Kidney capillary endothelial cell (primary cell): ENCODE results near the gene MAMDC2.
A peak's percentile ranks its signal among the peaks of the same experiment; 100 is the strongest.

Experiments used
- DNase-seq: peaks from one replicate; pipeline ENCODE4 v3.0.0-alpha.2; 2018; ENCODE audit warnings: low spot score

The MAMDC2 gene

DNA sequence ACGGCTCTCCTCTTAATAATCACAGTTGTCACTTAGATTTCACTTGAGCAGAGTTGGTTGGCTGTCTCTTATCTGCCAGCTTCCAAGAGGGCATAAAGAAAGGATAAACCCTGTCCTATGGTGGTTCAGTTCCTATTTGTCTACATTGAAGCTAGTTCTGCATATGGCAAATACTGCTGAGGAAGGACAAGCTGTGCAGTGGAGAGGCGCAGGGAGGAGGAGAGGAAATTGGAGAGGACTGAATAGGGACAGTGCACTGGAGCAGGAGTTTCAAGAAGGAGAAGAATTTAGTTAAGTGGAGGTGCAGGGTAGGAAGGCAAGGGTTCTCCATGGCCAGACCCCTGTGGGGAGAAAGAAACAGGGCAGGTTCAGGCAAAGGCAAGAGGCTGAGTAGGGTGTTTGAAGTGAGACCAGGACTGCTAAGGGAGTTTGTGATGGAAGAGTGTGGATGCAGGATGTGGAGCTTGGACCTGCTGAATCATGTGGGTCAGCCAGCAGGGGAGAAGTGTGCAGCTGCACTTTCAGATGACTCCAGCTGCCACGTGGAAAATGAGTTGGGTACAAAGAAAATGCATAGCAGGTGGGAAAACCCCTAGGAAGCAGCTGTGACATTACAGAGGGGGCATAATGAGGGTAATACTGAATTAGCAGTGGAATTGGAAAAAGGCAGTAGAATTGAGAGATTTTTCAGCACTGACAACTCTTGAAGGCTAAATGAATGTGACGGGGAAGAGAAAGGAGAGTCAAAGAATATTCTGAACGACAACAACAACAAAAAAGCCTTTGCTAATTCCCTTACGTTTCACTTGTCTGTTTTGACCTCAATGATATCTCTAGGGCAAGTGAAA, 66.8 kb downstream of the MAMDC2 start:
- no peak for DNase-seq

DNA sequence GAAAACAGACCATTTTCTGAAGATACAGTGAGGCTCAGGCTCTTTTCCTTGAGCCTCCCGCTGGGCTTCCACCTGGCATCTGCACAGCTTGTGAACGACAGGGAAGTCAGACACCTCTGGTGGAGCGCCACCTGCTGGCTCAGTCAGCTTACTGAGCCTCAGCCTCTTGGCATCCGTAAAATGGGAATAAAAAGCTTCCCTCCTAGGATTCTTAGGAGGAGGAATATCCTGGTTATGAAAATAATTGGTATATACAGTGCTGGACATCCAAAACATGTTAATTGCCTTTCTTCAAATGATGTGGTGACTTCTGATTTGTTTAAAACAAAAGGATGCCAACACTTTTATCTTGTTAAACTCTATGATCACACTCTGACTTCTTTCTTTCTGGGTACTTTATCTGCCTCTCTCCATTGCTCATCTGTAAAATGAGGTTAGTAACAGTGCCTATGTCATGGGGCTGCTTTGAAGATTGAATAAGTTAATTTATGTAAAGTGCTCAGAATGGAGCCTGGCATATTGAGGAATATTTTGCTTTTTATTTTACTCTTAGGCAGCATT, 67.5 kb downstream of the MAMDC2 start:
- peak; percentile 70 for DNase-seq

DNA sequence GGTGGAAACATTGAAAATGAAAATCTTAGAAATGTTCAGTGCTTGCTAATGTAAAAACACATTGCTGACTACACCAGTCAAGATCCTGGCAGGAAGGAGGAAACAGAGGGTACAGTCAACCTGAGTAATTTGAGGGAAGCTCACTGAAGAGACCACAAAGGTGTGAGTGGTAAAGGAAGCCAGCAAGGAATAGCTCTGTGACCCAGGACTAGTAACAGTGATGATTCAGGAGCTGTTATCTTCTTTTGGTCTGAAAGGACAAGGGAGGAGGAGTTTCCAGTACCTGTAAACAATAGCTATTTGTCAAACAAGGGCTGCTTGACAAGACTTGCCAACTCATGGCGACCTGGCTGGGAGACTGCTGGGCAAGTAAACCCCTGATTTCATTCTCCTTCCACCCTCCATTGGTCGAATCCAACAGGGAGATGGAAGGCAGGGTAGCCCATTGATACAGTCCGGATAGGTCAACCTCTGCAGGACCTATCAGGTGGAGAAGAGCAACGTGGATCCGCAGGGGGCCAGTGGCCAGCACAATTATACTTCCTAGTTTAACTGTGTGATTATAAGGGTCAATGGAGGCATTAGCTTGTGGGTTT, 68.1 kb downstream of the MAMDC2 start:
- no peak for DNase-seq

DNA sequence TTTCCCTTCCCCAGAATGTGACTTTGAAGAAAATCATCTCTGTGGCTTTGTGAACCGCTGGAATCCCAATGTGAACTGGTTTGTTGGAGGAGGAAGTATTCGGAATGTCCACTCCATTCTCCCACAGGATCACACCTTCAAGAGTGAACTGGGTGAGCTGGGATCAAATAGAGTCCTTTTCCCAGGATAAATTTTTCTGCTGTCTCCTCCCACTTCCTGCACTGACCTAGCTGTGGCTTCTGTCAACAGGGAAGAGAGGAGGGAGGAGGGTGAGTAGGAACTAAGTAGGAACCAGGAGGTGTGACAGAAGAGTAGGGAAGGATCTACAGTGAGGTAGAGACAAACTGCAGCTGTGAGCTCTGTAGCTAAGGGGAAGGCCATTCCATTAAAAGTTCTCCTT, 69.3 kb downstream of the MAMDC2 start:
- DNase-seq = no peak

DNA sequence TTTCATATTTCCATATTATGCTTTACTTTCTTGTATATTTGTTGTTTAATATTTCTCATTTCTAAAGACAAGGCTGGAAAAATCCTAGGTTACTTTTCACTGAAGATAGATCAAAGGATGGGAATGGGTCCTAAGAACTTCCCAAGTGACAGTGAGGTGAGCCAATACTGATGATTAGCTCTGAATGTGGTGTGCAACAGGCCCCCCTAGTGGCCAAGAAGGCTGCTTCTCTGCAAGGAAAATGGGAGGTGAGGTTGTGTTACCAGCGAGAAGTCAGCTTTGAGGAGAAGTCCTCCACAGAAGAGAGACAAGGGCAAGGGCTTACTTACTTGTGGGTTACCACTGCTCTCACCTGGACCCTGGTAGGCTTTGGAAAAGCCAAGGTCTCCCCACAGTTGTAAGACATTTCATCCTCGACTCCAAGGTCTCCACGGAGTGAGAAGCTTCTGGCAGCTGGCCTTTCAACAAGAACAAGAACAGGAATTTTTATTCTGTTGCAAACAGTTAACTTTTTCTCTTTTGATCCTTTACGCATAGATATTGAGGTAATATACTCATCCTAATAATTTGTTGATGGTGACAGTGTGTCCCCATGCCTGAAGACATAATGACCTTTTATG, 69.9 kb downstream of the MAMDC2 start:
- DNase-seq = peak; percentile 54

DNA sequence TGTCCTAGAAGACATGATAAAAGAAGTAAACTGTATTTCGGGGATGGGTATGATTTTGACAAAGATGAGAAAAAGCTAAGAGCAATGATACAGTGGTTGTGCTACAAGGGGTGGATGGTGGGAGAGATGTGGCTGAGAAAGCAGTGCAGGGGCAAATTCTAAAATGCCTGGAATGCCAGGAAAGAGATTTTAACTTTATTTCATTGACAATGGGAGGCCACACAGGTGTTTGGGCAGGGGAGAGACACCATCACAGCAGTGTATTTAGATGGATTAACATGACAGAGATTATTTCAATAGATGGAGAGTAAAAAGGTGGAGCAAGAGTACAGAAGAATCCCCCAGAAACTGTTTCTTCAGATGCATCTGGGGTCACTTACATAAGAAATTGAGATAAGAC, 71.2 kb downstream of the MAMDC2 start:
- DNase-seq = no peak

DNA sequence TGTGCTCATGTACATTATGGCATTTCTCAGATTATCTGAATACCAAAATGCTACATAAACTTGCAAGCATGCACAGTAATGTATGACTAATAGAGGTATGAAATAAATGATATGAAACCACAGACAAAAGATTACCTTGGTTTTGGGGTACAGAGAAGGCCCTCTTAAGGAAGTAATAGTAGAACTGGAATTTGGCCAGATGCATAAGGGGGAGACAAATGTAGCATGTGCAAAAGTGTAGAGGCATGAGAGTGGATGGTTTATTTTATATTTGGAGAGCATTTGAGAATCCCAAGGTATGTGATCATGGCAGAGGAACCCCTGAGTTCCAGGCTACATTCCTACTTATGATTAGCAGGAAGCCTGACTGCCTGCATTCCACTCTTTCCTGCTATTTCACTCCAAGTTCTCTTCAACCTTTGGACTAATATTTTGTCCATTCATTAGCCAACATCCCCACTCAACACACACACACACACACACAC, 74.2 kb downstream of the MAMDC2 start:
- no peak for DNase-seq

DNA sequence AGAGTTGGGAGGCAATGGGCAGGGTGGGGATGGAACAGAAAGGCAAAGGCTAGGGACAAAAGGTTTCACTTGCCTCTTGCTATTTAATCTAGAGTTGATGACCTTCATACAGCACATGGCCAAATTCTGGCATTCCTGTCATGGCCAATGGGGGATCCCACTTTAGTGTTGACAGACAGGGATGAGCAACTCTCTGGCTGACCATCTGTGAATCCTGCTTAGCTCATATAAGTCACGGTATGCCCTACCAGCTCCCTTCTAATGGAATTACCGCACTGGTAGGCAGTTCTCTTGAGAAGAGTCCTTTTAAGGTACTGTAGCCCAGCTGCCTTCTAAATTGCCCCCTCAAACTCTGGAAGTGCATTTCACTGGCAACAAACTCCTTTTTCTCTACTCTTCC, 76.1 kb downstream of the MAMDC2 start:
- DNase-seq = no peak

DNA sequence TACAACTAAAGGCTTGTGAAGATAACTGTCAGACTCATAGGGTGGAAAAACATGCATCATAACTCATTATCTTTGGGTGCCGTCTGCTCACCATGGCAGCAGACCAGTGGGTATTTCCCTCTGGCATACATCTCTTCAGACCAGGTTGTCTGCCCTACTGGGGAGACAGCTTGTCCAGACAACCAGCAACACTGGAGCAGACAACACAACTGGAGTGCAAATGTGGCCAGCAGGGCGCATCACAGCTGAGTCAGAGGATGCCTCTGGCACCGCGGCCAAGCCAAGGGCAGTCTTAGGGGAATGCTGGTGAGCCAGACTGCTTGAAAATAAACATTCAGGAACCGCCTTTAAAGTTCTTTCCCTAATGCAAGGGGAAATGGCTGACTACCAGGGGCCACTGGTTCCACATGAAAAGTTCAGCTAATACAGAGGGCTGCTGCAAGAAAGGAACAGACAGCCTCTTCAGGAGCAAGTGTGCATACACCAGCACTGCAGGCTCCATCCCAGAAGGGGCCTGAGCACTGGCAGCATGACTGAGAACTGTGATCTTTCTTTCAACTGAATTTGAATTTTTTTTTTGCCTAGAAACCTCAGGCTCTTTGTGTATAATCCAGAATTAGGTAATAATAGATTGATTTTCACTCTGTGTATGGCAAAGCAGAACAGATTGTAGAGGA, 77.3 kb downstream of the MAMDC2 start:
- peak; percentile 42 for DNase-seq

DNA sequence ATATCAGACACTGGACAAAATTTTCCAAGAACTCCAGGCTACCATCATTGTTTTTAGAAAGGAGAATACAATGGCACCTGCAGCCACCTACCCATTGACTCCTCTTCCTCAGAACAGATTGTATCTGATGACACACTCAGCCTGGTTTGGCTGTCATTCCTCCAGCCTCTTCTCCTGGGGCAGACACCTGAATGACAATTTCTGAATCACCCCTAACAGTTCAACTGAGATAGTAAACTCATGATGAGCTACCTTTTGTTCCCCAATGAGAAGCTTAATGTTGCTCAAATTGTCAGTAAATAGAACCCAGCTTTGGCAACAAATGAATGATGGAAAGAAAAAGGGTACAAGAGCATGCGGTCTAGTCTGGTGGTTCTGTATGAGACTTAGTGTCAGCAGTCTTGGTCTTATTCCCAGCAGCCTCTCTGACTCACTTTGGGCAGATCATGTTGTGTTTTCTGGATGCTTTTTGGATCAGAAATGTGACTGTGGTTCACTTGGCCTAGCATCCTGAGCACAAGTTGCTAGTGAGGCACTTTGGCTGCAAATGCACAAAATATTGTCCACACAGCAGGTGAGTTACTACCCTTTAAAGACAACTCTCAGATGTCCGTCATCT, 78.3 kb downstream of the MAMDC2 start:
- no peak for DNase-seq

DNA sequence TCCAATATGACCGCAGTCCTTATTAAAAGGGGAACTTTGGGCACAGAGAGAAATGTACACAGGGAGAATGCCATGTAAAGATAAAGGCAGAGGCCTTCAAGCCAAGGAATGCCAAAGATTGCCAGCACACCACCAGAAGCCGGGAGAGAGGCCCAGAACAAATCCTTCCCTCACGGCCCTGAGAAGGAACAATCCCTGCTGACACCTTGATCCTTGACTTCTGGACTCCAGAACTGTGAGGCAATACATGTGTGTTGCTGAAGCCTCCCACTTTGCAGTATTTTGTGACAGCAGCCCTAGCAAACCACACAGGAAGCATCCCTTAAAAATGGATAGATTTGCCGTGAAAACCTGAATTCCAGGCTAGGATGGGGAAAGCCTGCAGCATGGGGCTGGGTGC, 80.0 kb downstream of the MAMDC2 start:
- no peak for DNase-seq

DNA sequence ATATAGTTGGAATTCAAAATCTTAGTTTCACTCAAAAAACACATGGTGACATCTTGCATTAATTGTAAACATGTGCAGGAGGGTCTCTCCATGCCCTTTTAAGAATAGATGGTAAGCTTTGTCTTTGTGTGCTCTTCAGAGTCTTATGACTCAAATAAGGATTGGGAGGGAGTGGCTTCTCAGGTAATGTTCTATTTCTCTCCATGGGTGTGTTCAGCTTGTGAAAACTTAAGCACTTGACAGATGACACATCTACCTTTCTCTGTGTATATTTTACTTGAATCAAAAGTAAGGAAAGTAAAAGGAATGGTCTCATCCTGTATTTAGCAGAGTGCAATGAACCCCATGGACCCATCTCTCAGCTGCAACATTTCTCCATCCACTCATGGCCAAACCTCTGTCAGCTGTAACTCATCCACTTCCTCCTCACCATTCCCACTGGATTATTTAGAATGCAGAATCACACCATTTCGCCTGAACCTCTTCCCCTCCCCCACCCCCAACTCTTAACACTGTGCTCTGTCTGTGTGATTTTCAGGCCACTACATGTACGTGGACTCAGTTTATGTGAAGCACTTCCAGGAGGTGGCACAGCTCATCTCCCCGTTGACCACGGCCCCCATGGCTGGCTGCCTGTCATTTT, 82.1 kb downstream of the MAMDC2 start:
- no peak for DNase-seq

DNA sequence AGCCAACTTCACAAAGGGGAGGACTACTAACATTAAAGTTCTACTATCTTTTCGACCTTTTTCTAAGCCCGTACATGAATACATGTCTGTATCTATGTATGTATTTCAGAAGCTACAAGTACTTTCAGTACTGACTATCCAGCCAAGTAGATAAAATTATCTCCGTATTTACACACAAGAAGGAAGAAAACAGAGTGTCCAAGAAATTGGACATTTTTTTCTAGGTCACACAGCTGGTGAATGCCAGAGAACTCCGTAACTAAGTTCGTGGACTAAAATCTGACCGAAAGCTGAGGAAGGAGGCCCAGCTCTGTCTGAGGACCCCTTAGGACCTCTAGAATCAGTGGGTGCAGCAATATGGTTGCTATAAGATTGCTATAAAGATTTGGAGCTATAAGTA, 83.4 kb downstream of the MAMDC2 start:
- DNase-seq = no peak

DNA sequence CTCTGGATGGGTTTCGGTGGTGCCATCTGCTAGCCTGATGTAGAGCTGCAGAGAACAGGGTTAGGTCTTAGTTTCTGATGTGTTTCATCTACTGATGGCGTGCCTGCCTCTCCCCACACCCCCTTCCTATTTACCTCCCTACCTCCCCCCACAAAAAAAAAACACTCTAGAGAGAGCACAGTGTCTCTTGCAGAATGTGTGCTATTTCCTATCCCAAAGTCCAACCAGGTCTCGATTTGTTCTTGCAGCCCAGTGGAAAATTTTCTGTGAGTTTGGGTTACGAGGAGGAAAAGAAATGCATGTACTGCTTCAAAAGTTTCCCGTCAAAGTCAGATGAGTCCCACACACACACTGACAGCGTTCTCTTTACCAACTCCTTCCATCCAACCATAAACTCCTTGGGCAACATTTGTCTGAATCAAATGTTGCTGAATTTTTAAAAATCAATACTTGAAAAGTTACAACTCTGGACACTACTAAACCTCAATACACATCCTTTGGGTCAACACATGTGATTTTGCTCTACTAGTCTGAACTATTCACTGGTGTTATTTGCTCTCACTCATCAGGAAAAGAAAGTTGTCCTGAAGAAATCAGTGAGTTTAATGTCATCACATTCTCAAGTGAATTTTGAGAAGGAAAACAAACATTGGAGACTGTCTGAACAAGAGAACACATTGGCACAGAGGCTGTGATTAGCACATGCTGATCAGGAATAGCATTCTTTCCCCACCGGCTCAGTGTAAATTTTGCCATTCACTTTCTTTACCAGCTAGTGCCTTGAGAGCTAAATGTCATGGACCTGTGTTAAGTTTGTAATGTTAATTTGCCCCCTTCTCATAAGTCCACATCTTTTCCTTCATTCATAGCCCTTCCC, 84.1 kb downstream of the MAMDC2 start:
- no peak for DNase-seq

DNA sequence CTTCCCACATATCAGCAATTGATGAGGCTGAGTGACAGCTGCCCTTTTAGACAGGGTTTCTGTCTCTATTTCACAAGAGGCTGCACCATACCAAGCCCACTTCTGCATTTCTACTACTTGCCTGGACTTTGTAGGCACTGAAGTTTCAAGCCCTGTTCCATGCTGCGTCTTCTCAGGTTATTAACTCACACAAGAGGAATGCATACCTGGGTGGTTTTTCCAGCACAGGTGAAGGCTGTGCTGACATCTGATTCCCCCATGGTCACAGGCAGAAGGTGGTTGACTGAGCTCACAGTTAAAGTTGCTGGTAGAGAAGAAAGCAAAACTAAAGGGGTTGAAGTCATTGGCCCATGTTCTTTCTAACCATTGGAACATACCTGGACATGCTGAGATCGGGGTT, 86.6 kb downstream of the MAMDC2 start:
- no peak for DNase-seq

DNA sequence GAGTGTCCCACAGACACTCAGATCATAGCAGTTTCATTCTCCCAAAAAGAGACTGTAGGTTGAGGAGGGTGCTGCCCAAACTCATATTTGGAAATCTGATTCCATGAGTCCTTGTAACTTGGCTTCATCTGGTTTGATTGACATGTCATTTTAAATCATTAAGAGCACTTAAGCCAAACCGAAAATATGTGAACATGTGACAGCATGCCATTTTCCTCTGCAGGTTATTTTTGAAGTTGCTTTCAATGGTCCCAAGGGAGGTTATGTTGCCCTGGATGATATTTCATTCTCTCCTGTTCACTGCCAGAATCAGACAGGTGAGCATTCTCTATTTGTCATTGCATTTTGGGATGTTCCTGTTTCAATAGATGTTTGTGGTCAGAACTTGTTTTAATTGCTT, 87.6 kb downstream of the MAMDC2 start:
- DNase-seq = no peak

DNA sequence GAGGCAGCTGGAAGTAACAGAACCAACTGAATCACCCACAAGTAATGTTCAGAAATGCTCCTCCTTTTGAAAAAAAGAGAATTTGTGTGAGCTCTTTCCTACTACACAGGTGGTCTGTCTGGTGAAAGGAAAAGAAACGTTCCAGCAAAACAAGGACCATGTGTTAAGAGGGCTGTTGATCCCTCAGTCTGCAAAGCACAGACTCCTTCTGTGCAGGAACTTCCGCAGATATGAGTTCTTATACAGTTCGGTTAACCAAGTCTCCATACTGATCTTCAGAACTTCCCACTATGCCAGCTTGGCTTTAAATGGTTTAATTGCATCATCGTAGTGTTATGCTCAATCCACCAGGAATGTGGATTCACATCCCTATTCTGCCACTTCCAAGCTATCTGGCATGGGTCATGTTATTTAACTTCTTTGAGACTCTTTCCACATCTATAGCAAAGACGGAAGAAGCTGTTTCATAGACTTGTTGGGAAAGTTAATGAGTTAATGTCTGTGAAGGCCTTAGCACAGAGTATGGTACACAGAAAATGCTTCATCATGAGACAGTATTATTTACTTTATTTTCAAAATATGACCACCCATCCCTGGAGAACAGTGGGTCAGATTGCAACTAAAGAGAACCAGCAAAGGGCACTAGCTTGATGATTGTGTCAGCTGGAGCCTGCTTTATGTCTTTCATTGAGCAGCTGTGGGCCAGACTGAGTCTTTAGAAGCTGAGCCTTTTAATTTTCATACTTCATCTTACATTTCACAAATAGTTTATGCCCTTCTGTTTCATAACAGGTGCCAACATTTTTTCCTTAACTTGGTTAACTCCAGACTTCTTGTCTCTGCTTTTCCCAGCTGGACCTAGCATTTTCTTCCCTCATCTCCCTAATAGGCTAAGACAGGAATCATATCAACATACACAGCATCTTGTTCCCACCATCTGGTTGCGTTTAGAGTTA, 89.9 kb downstream of the MAMDC2 start:
- no peak for DNase-seq

DNA sequence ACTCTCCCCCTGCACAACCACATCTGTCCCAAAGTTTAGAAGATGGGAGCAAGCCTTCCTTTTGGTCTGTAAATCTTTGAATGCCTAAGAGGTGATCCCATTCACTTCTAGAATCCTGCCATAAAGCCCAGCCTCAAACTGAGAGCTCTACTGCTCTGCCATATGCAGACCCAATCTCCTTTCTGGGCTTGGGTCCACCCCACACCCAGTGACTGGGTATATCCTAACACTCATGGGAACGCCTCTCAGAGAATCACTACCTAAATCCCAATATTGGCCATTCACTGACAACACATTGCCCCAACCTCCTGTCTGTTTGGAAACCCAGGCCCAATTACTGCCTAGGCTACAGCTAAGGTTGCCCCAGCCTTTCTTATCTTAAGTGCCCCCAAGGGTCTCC, 90.7 kb downstream of the MAMDC2 start:
- no peak for DNase-seq

DNA sequence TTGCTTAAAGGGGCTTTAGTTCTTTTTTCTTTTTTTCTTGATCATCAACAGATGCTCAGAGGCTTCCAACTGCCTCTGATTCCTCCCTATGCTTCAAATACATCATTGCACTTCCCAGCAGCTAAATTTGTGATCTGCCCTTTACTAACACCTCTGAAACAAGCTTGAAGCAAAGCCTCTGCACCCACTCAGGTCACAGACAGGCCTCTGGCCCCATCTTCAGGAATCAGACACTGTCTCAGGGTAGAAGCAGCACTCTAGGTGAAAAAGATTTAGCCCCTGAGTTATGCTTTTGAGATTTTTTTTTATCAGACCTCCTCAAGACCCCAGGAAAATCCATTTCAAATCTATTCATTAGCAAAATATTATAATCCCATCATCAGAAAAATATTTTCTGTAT, 91.5 kb downstream of the MAMDC2 start:
- DNase-seq = no peak
